Mesenchymal stem cell (in vitro differentiated cells and primary cell): ENCODE measurements around the gene MYL5.
A peak's percentile ranks its signal among the peaks of the same experiment; 100 is the strongest.

ENCODE experiments used
- DNase-seq: peaks from one replicate; pipeline ENCODE4 v3.0.0-alpha.2; 2013
- H2AFZ ChIP-seq: one replicate; pipeline ENCODE4 v1.6.1; 2013; ENCODE audit warnings: low read depth, mild to moderate bottlenecking, control low read depth, inconsistent platforms, low read length, moderate library complexity
- H2AK5ac ChIP-seq: 2 replicates; pipeline ENCODE4 v1.6.1; 2013; ENCODE audit warnings: low read length, moderate library complexity, mild to moderate bottlenecking, inconsistent platforms; ENCODE audit not compliant: severe bottlenecking
- H2BK120ac ChIP-seq: one replicate; pipeline ENCODE4 v1.6.1; 2013; ENCODE audit warnings: low read depth, mild to moderate bottlenecking, inconsistent platforms, low read length, moderate library complexity
- H2BK12ac ChIP-seq, 2 experiments: one replicate each; pipeline ENCODE4 v1.6.1; 2013; ENCODE audit warnings: inconsistent platforms in 2 of 2, low read length in 2 of 2, mild to moderate bottlenecking in 2 of 2, moderate library complexity in 2 of 2, control low read depth in 1 of 2
- H2BK15ac ChIP-seq: one replicate; pipeline ENCODE4 v1.6.1; 2013; ENCODE audit warnings: mild to moderate bottlenecking, low read depth, inconsistent platforms; ENCODE audit not compliant: poor library complexity, severe bottlenecking
- H2BK5ac ChIP-seq: 2 replicates; pipeline ENCODE4 v1.6.1; 2013; ENCODE audit warnings: low read depth, mild to moderate bottlenecking, low read length, control low read depth, inconsistent platforms; ENCODE audit not compliant: poor library complexity, severe bottlenecking
- H3K14ac ChIP-seq, 2 experiments: one replicate each; pipeline ENCODE4 v1.6.1; 2013; ENCODE audit warnings: inconsistent platforms in 2 of 2, low read length in 2 of 2, control low read depth in 1 of 2, mild to moderate bottlenecking in 1 of 2, moderate library complexity in 1 of 2
- H3K18ac ChIP-seq, 2 experiments: one replicate each; pipeline ENCODE4 v1.6.1; 2013; ENCODE audit warnings: inconsistent platforms in 2 of 2, low read length in 2 of 2, control low read depth in 1 of 2, low read depth in 1 of 2, mild to moderate bottlenecking in 1 of 2
- H3K23ac ChIP-seq, 2 experiments: one replicate each; pipeline ENCODE4 v1.6.1; 2013; ENCODE audit warnings: inconsistent platforms in 2 of 2, low read length in 2 of 2, mild to moderate bottlenecking in 2 of 2, moderate library complexity in 2 of 2, control low read depth in 1 of 2
- H3K27ac ChIP-seq: 2 replicates; pipeline ENCODE4 v1.5.1; 2013; ENCODE audit warnings: mild to moderate bottlenecking, moderate library complexity, low read length, control low read depth, inconsistent platforms; ENCODE audit not compliant: poor library complexity, severe bottlenecking
- H3K27me3 ChIP-seq, 2 experiments: 2 replicates each; pipeline versions ENCODE4 v1.6.1 to v1.7.0; 2013; ENCODE audit warnings: low read length in 2 of 2, mild to moderate bottlenecking in 2 of 2, moderate library complexity in 2 of 2, control low read depth in 1 of 2, inconsistent platforms in 1 of 2; ENCODE audit not compliant: control insufficient read depth in 1 of 2, insufficient read depth in 1 of 2
- H3K36me3 ChIP-seq, 2 experiments: 2 replicates each; pipeline versions ENCODE4 v1.6.1 to v1.7.0; 2013; ENCODE audit warnings: low read length in 2 of 2, control low read depth in 1 of 2, inconsistent platforms in 1 of 2, low read depth in 1 of 2, mild to moderate bottlenecking in 1 of 2; ENCODE audit not compliant: insufficient read depth in 2 of 2, control insufficient read depth in 1 of 2
- H3K4ac ChIP-seq, 2 experiments: one replicate each; pipeline ENCODE4 v1.6.1; 2013; ENCODE audit warnings: inconsistent platforms in 2 of 2, low read length in 2 of 2, mild to moderate bottlenecking in 2 of 2, moderate library complexity in 2 of 2, control low read depth in 1 of 2, low read depth in 1 of 2
- H3K4me1 ChIP-seq: 2 replicates; pipeline ENCODE4 v1.6.1; 2013; ENCODE audit warnings: low read depth, low read length, control low read depth; ENCODE audit not compliant: control insufficient read depth, insufficient read depth
- H3K4me2 ChIP-seq: 2 replicates; pipeline ENCODE4 v1.6.1; 2013; ENCODE audit warnings: low read length, mild to moderate bottlenecking, inconsistent platforms; ENCODE audit not compliant: poor library complexity, severe bottlenecking
- H3K4me3 ChIP-seq, 2 experiments: 2 replicates each; pipeline versions ENCODE4 v1.5.1 to v1.7.0; 2013; ENCODE audit warnings: low read length in 2 of 2, mild to moderate bottlenecking in 2 of 2, control low read depth in 1 of 2, low read depth in 1 of 2; ENCODE audit not compliant: insufficient read depth in 1 of 2
- H3K79me1 ChIP-seq: replicated peaks from 2 replicates; pipeline ENCODE4 v1.6.1; 2013; ENCODE audit warnings: mild to moderate bottlenecking, control low read depth, low read length, inconsistent platforms; ENCODE audit not compliant: poor library complexity, severe bottlenecking
- H3K9ac ChIP-seq: 2 replicates; pipeline ENCODE4 v1.7.0; 2013; ENCODE audit warnings: mild to moderate bottlenecking, low read length, moderate library complexity
- H3K9me3 ChIP-seq: 2 replicates; pipeline ENCODE4 v1.7.0; 2013; ENCODE audit warnings: mild to moderate bottlenecking, low read length; ENCODE audit not compliant: control insufficient read depth
- H4K8ac ChIP-seq: one replicate; pipeline ENCODE4 v1.6.1; 2013; ENCODE audit warnings: inconsistent platforms, mild to moderate bottlenecking, low read length, moderate library complexity
- H4K91ac ChIP-seq: one replicate; pipeline ENCODE4 v1.6.1; 2013; ENCODE audit warnings: mild to moderate bottlenecking, low read length, inconsistent platforms
- WGBS: methylation state at CpG from one replicate; pipeline ENCODE4 v1.1.7; 2013; ENCODE audit warnings: mixed read lengths; 5-methylcytosine and 5-hydroxymethylcytosine counted together

Gene MYL5

GRCh38 chr4:687971-688853 lies 13.9 kb downstream of the MYL5 start:
- peak overlapping the region; percentile 55 to 83 for H3K4me3 ChIP-seq

DNA sequence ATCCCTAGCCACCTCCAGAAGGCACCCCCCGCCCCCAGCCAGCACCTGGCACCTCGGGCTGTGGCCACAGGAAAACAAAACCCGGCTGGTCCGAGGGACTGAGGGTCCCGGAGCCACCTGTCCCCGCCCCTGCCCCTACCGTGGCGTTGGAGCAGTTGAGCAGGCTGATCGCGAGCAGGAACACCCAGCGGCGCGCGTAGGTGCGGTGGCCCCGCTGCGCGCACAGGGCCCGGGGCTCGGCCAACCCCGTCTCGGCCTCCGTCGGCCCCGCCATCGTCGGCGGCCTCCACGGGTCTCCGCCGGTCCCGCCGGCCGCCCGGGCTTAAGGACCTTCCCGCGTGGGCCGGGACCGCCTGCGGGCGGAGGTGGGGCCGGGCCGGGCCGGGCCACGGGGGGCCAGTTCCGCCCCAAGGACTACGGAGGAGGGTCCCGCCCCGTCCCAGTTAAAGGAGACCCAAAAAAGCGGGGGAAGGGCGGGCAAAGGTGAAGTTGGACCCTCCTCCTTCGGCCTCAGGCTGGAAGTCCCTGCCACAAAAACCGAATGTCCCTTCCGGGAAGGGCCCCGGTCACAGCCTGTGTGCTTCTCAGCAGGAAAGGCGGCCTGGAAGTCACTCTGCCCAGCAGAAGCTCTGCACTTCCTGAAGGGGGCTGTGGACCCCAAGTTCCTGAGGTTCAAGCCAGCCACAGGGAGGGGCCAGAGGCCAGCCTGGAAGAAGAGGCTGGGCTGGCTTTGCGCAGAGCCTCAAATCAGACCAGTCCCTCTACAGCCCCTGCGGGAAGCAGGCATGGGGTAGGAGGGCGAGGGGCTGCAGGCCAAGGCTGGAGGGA lies 14.7 kb downstream of the MYL5 start, which contains the start of gene SLC49A3:
SLC49A3 (minus strand) TSS at position 298 of the 828 bp plus-strand sequence; CDS start at position 274, 24 bp downstream.
- H4K8ac ChIP-seq = peak within 1 kb of the TSS; percentile 99
- H3K23ac ChIP-seq = peak within 1 kb of the TSS in 1 of 2 experiments; percentile 17
- H2BK12ac ChIP-seq = peak within 1 kb of the TSS; percentile 22 to 76
- H3K14ac ChIP-seq = peak within 1 kb of the TSS in 1 of 2 experiments; percentile 93
- peaks cover 42% of the 10 kb centered on the region for H3K4me1 ChIP-seq
- H3K27me3 ChIP-seq = peaks cover 3 to 6% of the 10 kb centered on the region in 2 experiments
- H3K4me2 ChIP-seq = peak within 1 kb of the TSS; percentile 66
- H3K18ac ChIP-seq = peak within 1 kb of the TSS; percentile 23 to 86
- H4K91ac ChIP-seq = peak within 1 kb of the TSS; percentile 92
- DNase-seq = no peak
- H2AK5ac ChIP-seq = no peak within 1 kb of the TSS
- peak within 1 kb of the TSS; percentile 72 for H2AFZ ChIP-seq
- peak within 1 kb of the TSS; percentile 77 for H2BK120ac ChIP-seq
- peak within 1 kb of the TSS; percentile 56 for H2BK15ac ChIP-seq
- H3K27ac ChIP-seq = no peak within 1 kb of the TSS
- peak within 1 kb of the TSS; percentile 55 to 83 for H3K4me3 ChIP-seq
- H3K4ac ChIP-seq = peak within 1 kb of the TSS; percentile 5 to 82
- H3K9me3 ChIP-seq = no peaks in the 10 kb centered on the region
- peak within 1 kb of the TSS; percentile 88 for H3K9ac ChIP-seq
- H3K36me3 ChIP-seq = peaks cover 7 to 11% of the 10 kb centered on the region in 2 experiments
- 15% methylated on average over 54 of the region's 59 CpGs for WGBS
- H2BK5ac ChIP-seq = no peak within 1 kb of the TSS
- peaks cover 2% of the 10 kb centered on the region for H3K79me1 ChIP-seq

More at GRCh38 chr4:687971-688853, 13.9 kb downstream of the MYL5 start:
- H2BK15ac ChIP-seq = peak overlapping the region; percentile 56
- H3K27ac ChIP-seq = no peak overlapping the region
- H2AK5ac ChIP-seq = no peak overlapping the region
- H3K23ac ChIP-seq = peak overlapping the region in 1 of 2 experiments; percentile 17
- H2BK120ac ChIP-seq = peak overlapping the region; percentile 46
- H4K91ac ChIP-seq = peak overlapping the region; percentile 92
- H3K36me3 ChIP-seq = peaks cover 7 to 11% of the 10 kb centered on the region in 2 experiments
- peak overlapping the region; percentile 88 for H3K9ac ChIP-seq
- peak overlapping the region in 1 of 2 experiments; percentile 93 for H3K14ac ChIP-seq
- H3K18ac ChIP-seq = peak overlapping the region; percentile 23 to 86
- H4K8ac ChIP-seq = peak overlapping the region; percentile 99
- no peak overlapping the region for H2BK5ac ChIP-seq
- no peaks in the 10 kb centered on the region for H3K9me3 ChIP-seq
- peak overlapping the region; percentile 66 for H3K4me2 ChIP-seq
- 84% methylated on average over 24 of the region's 26 CpGs for WGBS
- H2AFZ ChIP-seq = no peak overlapping the region
- peaks cover 0 to 3% of the 10 kb centered on the region in 2 experiments for H3K27me3 ChIP-seq
- H3K79me1 ChIP-seq = peaks cover 2% of the 10 kb centered on the region
- H3K4ac ChIP-seq = peak overlapping the region; percentile 5 to 82
- H2BK12ac ChIP-seq = peak overlapping the region; percentile 23 to 26
- H3K4me1 ChIP-seq = peaks cover 49% of the 10 kb centered on the region
- no peak for DNase-seq

DNA sequence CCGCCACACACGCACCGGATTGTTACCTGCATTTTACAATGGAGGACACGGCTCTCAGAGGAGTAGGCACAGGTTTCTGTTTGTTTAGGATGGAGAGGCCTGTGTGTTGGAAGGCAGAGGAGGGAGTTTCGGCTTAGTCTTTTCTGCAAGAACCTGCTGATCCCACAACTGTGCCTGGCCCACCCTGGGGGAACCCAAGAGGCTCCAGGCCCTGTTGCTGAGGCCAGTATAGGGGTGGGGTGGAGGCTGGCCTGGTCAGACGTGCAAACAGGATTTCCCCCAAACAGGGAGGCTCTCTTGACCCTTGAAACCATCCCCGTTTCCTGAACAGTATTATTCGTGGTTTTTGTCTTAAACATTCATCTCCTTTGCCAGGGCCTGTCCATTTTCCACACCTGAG lies 15.4 kb downstream of the MYL5 start:
- H3K79me1 ChIP-seq = peaks cover 2% of the 10 kb centered on the region
- peak overlapping the region; percentile 77 for H2BK120ac ChIP-seq
- H3K27me3 ChIP-seq = peaks cover 3 to 6% of the 10 kb centered on the region in 2 experiments
- H3K14ac ChIP-seq = peak overlapping the region in 1 of 2 experiments; percentile 3
- H2AFZ ChIP-seq = peak overlapping the region; percentile 72
- peak overlapping the region; percentile 1 to 67 for H3K18ac ChIP-seq
- H3K4ac ChIP-seq = peak overlapping the region in 1 of 2 experiments; percentile 82
- no peak for DNase-seq
- H3K9me3 ChIP-seq = no peaks in the 10 kb centered on the region
- peak overlapping the region; percentile 99 for H4K8ac ChIP-seq
- H3K23ac ChIP-seq = no peak overlapping the region
- H2BK15ac ChIP-seq = no peak overlapping the region
- H3K27ac ChIP-seq = no peak overlapping the region
- H2BK12ac ChIP-seq = peak overlapping the region in 1 of 2 experiments; percentile 51
- no peak overlapping the region for H3K4me2 ChIP-seq
- H2BK5ac ChIP-seq = no peak overlapping the region
- WGBS = 80% methylated on average over 7 of the region's 8 CpGs
- peaks cover 35% of the 10 kb centered on the region for H3K4me1 ChIP-seq
- peak overlapping the region; percentile 90 for H4K91ac ChIP-seq
- no peak overlapping the region for H2AK5ac ChIP-seq
- H3K36me3 ChIP-seq = peaks cover 7 to 11% of the 10 kb centered on the region in 2 experiments
- peak overlapping the region in 1 of 2 experiments; percentile 83 for H3K4me3 ChIP-seq
- H3K9ac ChIP-seq = peak overlapping the region; percentile 88
